ENCODE measurements around the gene CD79A. TPM values are rescaled to one million over a fixed set of nuclear protein-coding genes. Genes with fewer than 3 reads are reported as not detected.

CD79A gene
- total RNA-seq: 0.32 and 0.70 TPM in 2 replicates
- long read RNA-seq: 0 reads

GRCh38 chr19:41876847-41877832, at the start of gene CD79A:
Gene CD79A (plus strand): TSS chr19:41877279. CDS start chr19:41877305, 26 bp downstream.
- Mint-ChIP-seq H3K4me3 (peak within 1 kb of the TSS; percentile 44), H3K27ac (ENCODE audit: unreplicated experiment) (no peak within 1 kb of the TSS), H3K4me1 (peaks cover 5% of the 10 kb centered on the region), H3K27me3 (ENCODE audit: low read depth) (peaks cover 27% of the 10 kb centered on the region), H3K36me3 (ENCODE audit: low read depth) (no peaks in the 10 kb centered on the region), H3K9me3 (no peaks in the 10 kb centered on the region)
- TF ChIP-seq CTCF (conservative IDR thresholded peaks at IDR 0.05): no peak
- no peak for DNase-seq (ENCODE audit: low read depth, low spot score)

- Mint-ChIP-seq H3K36me3 (ENCODE audit: low read depth) (no peaks in the 10 kb centered on the region), H3K27me3 (ENCODE audit: low read depth) (peaks cover 79% of the 10 kb centered on the region), H3K27ac (ENCODE audit: unreplicated experiment) (peak overlapping the region; percentile 27), H3K4me1 (no peaks in the 10 kb centered on the region), H3K9me3 (no peaks in the 10 kb centered on the region), H3K4me3 (no peak overlapping the region)
- no peak for DNase-seq (ENCODE audit: low read depth, low spot score)
- TF ChIP-seq CTCF (conservative IDR thresholded peaks at IDR 0.05): no peak
Observed at GRCh38 chr19:41837981-41838708, 38.9 kb upstream of the CD79A start.

GRCh38 chr19:41839211-41839610, 37.9 kb upstream of the CD79A start:
- no peak for TF ChIP-seq CTCF (conservative IDR thresholded peaks at IDR 0.05)

GRCh38 chr19:41843371-41843770, 33.7 kb upstream of the CD79A start:
- no peak for TF ChIP-seq CTCF (conservative IDR thresholded peaks at IDR 0.05)
- Mint-ChIP-seq H3K27me3 (ENCODE audit: low read depth) (peaks cover 82% of the 10 kb centered on the region), H3K36me3 (ENCODE audit: low read depth) (no peaks in the 10 kb centered on the region)

More at GRCh38 chr19:41839211-41839610, 37.9 kb upstream of the CD79A start:
- no peaks in the 10 kb centered on the region for H3K4me1 Mint-ChIP-seq
- DNase-seq (ENCODE audit: low read depth, low spot score): no peak
- no peak overlapping the region for H3K4me3 Mint-ChIP-seq
- H3K36me3 Mint-ChIP-seq (ENCODE audit: low read depth): no peaks in the 10 kb centered on the region
- no peak overlapping the region for H3K27ac Mint-ChIP-seq (ENCODE audit: unreplicated experiment)
- H3K9me3 Mint-ChIP-seq: no peaks in the 10 kb centered on the region
- H3K27me3 Mint-ChIP-seq (ENCODE audit: low read depth): peaks cover 87% of the 10 kb centered on the region

GRCh38 chr19:41844601-41845000, 32.5 kb upstream of the CD79A start, which contains the start of gene LYPD4:
Gene LYPD4 (minus strand): TSS chr19:41844683. CDS start chr19:41839285, 5,398 bp downstream.
- Mint-ChIP-seq H3K4me3 (no peak within 1 kb of the TSS), H3K36me3 (ENCODE audit: low read depth) (no peaks in the 10 kb centered on the region), H3K4me1 (no peaks in the 10 kb centered on the region), H3K9me3 (no peaks in the 10 kb centered on the region), H3K27ac (ENCODE audit: unreplicated experiment) (no peak within 1 kb of the TSS), H3K27me3 (ENCODE audit: low read depth) (peaks cover 83% of the 10 kb centered on the region)
- DNase-seq (ENCODE audit: low read depth, low spot score): no peak
- TF ChIP-seq CTCF (conservative IDR thresholded peaks at IDR 0.05): no peak

More at GRCh38 chr19:41843371-41843770, 33.7 kb upstream of the CD79A start:
- Mint-ChIP-seq H3K4me3 (no peak overlapping the region), H3K4me1 (no peaks in the 10 kb centered on the region), H3K9me3 (no peaks in the 10 kb centered on the region), H3K27ac (ENCODE audit: unreplicated experiment) (no peak overlapping the region)
- no peak for DNase-seq (ENCODE audit: low read depth, low spot score)
